ENCODE data around the gene MRTFB. TPM values are rescaled to one million over a fixed set of nuclear protein-coding genes. Genes with fewer than 3 reads are reported as not detected.
"Not testable (repeated sequence)": the region's sequence is repeated elsewhere in the genome, so short reads cannot be mapped to it uniquely, and the experiment has no call there.

MRTFB gene
- total RNA-seq, 1 experiment from 2014 or later = 29.8 TPM

- Histone ChIP-seq H3K4me3 (ENCODE audit: low read depth, low read length, poor library complexity, severe bottlenecking) (no peak overlapping the region), H3K9me3 (ENCODE audit: low read depth, low read length, poor library complexity, severe bottlenecking) (no peaks in the 10 kb centered on the region), H3K36me3 (ENCODE audit: insufficient read depth, low read length, poor library complexity, severe bottlenecking) (no peaks in the 10 kb centered on the region), H3K4me1 (ENCODE audit: insufficient read depth, low read length, poor library complexity, severe bottlenecking) (peaks cover 28% of the 10 kb centered on the region), H3K27ac (ENCODE audit: low read depth, low read length, poor library complexity, severe bottlenecking) (peak overlapping the region; percentile 64), H3K27me3 (replicated peaks; ENCODE audit: insufficient read depth, low read depth, low read length, poor library complexity) (no peaks in the 10 kb centered on the region)
- TF ChIP-seq CTCF (conservative IDR thresholded peaks at IDR 0.05; ENCODE audit: low read depth, low read length) = no peak
- TF ChIP-seq EZH2 (IDR thresholded peaks at IDR 0.05; ENCODE audit: borderline replicate concordance, low read depth, low read length, poor library complexity, severe bottlenecking) = no peak
- POLR2A ChIA-PET (ENCODE audit: low non-redundant PET) = no interaction called here
- BruUV-seq (replicated peaks) = no TSS peak
- intact Hi-C loops (cut with micrococcal nuclease; ENCODE audit: unreplicated experiment) = loop anchor here (10.0 kb wide), 1 partner anchor 116 kb away; no protein-coding TSS in a partner anchor
- CTCF ChIA-PET = no interaction called here
- no peak for DNase-seq (ENCODE audit: low spot score)
Measured at GRCh38 chr16:14180481-14180944, 109.4 kb downstream of the MRTFB start.

DNA sequence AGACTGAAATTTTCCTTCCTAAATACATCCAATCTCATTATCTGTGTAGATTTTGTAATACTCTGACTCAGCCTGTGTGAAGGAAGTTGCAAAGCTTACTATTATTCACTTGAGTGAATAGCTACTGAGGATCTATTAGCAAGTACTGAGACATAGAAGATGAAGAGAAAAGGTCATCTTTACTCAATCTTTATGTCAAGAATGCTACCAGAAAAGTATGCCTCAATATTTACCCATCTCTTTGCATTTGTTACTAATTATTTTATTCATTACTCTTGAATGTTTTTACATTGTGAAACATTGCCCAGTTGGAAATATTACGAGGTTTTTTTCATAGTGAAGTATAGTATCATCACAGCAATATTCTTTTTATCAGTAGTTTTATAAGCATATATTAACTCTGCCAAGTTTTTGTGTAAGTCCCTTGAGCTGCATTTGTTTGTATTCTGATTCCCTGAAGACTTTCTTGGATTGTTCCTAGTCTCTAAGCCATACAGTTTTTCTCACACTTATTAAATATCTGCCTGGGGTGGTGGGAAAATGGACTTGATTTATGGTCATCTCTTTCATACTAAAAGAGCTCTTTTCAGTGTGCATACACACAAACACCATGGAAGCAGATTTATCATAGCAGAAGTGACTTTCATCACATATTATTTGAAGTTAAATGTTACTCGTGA lies 110.4 kb downstream of the MRTFB start:
- Histone ChIP-seq H3K36me3 (ENCODE audit: insufficient read depth, low read length, poor library complexity, severe bottlenecking) (no peaks in the 10 kb centered on the region), H3K27me3 (replicated peaks; ENCODE audit: insufficient read depth, low read depth, low read length, poor library complexity) (no peaks in the 10 kb centered on the region), H3K4me3 (ENCODE audit: low read depth, low read length, poor library complexity, severe bottlenecking) (no peak overlapping the region), H3K9me3 (ENCODE audit: low read depth, low read length, poor library complexity, severe bottlenecking) (no peaks in the 10 kb centered on the region), H3K4me1 (ENCODE audit: insufficient read depth, low read length, poor library complexity, severe bottlenecking) (peaks cover 28% of the 10 kb centered on the region), H3K27ac (ENCODE audit: low read depth, low read length, poor library complexity, severe bottlenecking) (peak overlapping the region; percentile 55)
- DNase-seq (ENCODE audit: low spot score) = peak; percentile 76
- intact Hi-C loops (cut with micrococcal nuclease; ENCODE audit: unreplicated experiment) = loop anchor here (10.0 kb wide), 1 partner anchor 117 kb away; no protein-coding TSS in a partner anchor
- CTCF ChIA-PET = no interaction called here
- TF ChIP-seq CTCF (conservative IDR thresholded peaks at IDR 0.05; ENCODE audit: low read depth, low read length) (no peak), EZH2 (IDR thresholded peaks at IDR 0.05; ENCODE audit: borderline replicate concordance, low read depth, low read length, poor library complexity, severe bottlenecking) (no peak)
- BruUV-seq (replicated peaks) = no TSS peak
- POLR2A ChIA-PET (ENCODE audit: low non-redundant PET) = interaction anchor here (0.5 kb wide), 1 partner anchor 232 kb away, joined by 3 read pairs; no protein-coding TSS in a partner anchor

GRCh38 chr16:14182999-14183398 lies 111.9 kb downstream of the MRTFB start:
- Histone ChIP-seq H3K9me3 (ENCODE audit: low read depth, low read length, poor library complexity, severe bottlenecking) (no peaks in the 10 kb centered on the region), H3K4me3 (ENCODE audit: low read depth, low read length, poor library complexity, severe bottlenecking) (no peak overlapping the region), H3K36me3 (ENCODE audit: insufficient read depth, low read length, poor library complexity, severe bottlenecking) (no peaks in the 10 kb centered on the region), H3K27ac (ENCODE audit: low read depth, low read length, poor library complexity, severe bottlenecking) (no peak overlapping the region), H3K4me1 (ENCODE audit: insufficient read depth, low read length, poor library complexity, severe bottlenecking) (peaks cover 28% of the 10 kb centered on the region), H3K27me3 (replicated peaks; ENCODE audit: insufficient read depth, low read depth, low read length, poor library complexity) (no peaks in the 10 kb centered on the region)
- CTCF ChIA-PET = no interaction called here
- TF ChIP-seq CTCF (conservative IDR thresholded peaks at IDR 0.05; ENCODE audit: low read depth, low read length) = no peak
- TF ChIP-seq EZH2 (IDR thresholded peaks at IDR 0.05; ENCODE audit: borderline replicate concordance, low read depth, low read length, poor library complexity, severe bottlenecking) = no peak
- DNase-seq (ENCODE audit: low spot score) = no peak
- POLR2A ChIA-PET (ENCODE audit: low non-redundant PET) = no interaction called here
- intact Hi-C loops (cut with micrococcal nuclease; ENCODE audit: unreplicated experiment) = loop anchor here (10.0 kb wide), 1 partner anchor 118 kb away; no protein-coding TSS in a partner anchor
- no TSS peak for BruUV-seq (replicated peaks)

DNA sequence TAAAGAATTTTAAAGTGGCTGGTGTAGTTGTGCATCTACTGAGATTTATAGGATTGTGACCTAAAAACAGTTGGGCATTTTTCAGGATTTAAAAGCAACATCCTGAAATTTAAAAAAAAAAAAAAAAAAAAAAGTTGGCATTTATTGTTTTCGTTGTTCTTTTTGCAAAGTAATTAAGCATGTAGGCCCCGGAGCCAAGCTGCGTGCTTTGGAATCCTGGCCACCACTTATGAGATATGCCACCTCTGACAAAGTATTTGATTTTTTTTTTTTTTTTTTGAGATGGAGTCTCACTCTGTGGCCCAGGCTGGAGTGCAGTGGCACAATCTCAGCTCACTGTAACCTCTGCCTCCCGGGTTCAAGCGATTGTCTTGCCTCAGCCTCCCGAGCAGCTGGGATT lies 112.8 kb downstream of the MRTFB start:
- H3K36me3 ChIP-seq (ENCODE audit: insufficient read depth, low read length, poor library complexity, severe bottlenecking); DNase-seq (ENCODE audit: low spot score); H3K4me3 ChIP-seq (ENCODE audit: low read depth, low read length, poor library complexity, severe bottlenecking); BruUV-seq (replicated peaks); H3K27ac ChIP-seq (ENCODE audit: low read depth, low read length, poor library complexity, severe bottlenecking); CTCF ChIA-PET; H3K9me3 ChIP-seq (ENCODE audit: low read depth, low read length, poor library complexity, severe bottlenecking); H3K27me3 ChIP-seq (replicated peaks; ENCODE audit: insufficient read depth, low read depth, low read length, poor library complexity); POLR2A ChIA-PET (ENCODE audit: low non-redundant PET): not testable (repeated sequence)
- peaks cover 28% of the 10 kb centered on the region for H3K4me1 ChIP-seq (ENCODE audit: insufficient read depth, low read length, poor library complexity, severe bottlenecking)
- intact Hi-C loops (cut with micrococcal nuclease; ENCODE audit: unreplicated experiment) = loop anchor here (10.0 kb wide), 1 partner anchor 119 kb away; no protein-coding TSS in a partner anchor
